ENCODE measurements around the gene TMEM54. TPM values are rescaled to one million over a fixed set of nuclear protein-coding genes. Genes with fewer than 3 reads are reported as not detected.

The TMEM54 gene
- total and polyA plus RNA-seq, 9 of the 15 experiments (the other 6 are each of a cell fraction or from before 2014, with no cell fraction given) = 1.00 to 16.2 (median 8.2) TPM

DNA sequence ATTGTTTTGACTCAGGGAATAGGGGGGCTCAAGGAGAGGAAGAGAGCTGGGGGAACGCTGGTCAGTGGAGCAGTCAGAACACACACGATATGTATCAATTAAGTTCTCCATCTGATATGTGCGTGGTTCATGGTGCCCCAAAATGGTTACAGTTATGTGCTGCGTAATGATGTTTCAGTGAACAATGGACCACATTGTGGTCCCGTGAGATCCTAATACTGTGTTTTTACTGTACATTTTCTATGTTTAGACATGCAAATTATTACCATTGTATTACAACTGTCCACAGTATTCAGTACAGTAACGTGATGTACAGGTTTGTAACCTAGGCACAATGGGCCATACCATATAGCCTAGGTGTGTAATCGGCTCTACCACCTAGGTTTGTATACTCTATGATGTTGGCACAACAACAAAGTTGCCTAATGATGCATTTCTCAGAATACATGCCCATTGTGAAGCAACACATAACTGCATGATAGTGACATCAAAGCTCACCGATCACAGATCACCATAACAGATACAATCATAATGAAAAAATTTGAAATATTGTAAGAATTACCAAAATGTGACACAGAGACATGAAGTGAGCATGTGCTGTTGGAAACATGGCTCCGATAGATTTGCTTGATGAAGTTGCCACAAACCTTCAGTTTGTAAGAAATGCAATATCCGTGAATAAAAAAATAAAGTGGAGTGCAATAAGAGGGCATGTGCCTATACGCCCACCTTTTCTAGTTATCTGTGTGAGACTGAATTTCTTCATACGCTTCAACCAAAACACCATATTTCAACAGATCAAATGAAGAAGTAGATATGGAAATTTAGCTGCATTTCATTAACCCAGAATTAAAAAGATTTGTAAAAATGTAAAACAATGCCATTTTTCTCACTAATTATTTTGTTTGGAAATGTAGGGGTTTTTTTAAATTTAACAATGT is 14.8 kb upstream of the TMEM54 start:
- H3K79me2 ChIP-seq (ENCODE audit: control insufficient read depth, insufficient read depth, low read length) = no peaks in the 10 kb centered on the region
- no peak for ATAC-seq
- FAIRE-seq = no peak
- peaks cover 18 to 30% of the 10 kb centered on the region in 2 experiments for H3K27me3 ChIP-seq (ENCODE audit: control insufficient read depth in 2 of 2, insufficient read depth in 2 of 2, low read length in 2 of 2)
- H3K4me3 ChIP-seq = no peak overlapping the region
- ChIA-PET POLR2A (interaction anchor here (0.6 to 1.0 kb wide), 2 partner anchors 24 to 43 kb away, joined by 3 read pairs; no protein-coding TSS in a partner anchor), CTCF (ENCODE audit: low intra/inter-chr PET ratio) (no interaction called here)
- BruUV-seq (replicated peaks) = no TSS peak
- 22% methylated on average over 12 of the region's 12 CpGs for WGBS (ENCODE audit: insufficient coverage, low coverage, missing lambda C conversion rate)
- H3K36me3 ChIP-seq (ENCODE audit: control insufficient read depth, insufficient read depth, low read length) = no peaks in the 10 kb centered on the region
- H4K20me1 ChIP-seq (replicated peaks; ENCODE audit: control insufficient read depth, insufficient read depth, low read length) = no peaks in the 10 kb centered on the region
- no peak overlapping the region for H3K27ac ChIP-seq (ENCODE audit: extremely low read depth, low read depth, low read length)
- intact Hi-C loops (cut with micrococcal nuclease) = no loop called here
- TF ChIP-seq ZNF551 (CRISPR knock-in tag; IDR thresholded peaks at IDR 0.05) (no peak), TEAD4 (IDR thresholded peaks at IDR 0.05; ENCODE audit: low read length) (no peak), TEAD4 (CRISPR knock-in tag; IDR thresholded peaks at IDR 0.05; ENCODE audit: borderline replicate concordance) (no peak), ETV6 (IDR thresholded peaks at IDR 0.05; ENCODE audit: borderline replicate concordance in 1 of 2, low read depth in 2 of 2, low read length in 1 of 2) (no peak), ETV6 (CRISPR knock-in tag; IDR thresholded peaks at IDR 0.05; ENCODE audit: borderline replicate concordance) (no peak), SMC3 (conservative IDR thresholded peaks at IDR 0.05; ENCODE audit: insufficient read depth, low read depth, low read length) (no peak), GTF2A2 (tag; IDR thresholded peaks at IDR 0.05) (no peak), POLR2B (IDR thresholded peaks at IDR 0.05; ENCODE audit: low read depth, partially characterized antibody) (no peak), EP300 (IDR thresholded peaks at IDR 0.05; ENCODE audit: low read length) (no peak), ZNF274 (IDR thresholded peaks at IDR 0.05; ENCODE audit: borderline replicate concordance, low read depth, low read length) (no peak), CBFA2T3 (IDR thresholded peaks at IDR 0.05) (no peak), MAFK (IDR thresholded peaks at IDR 0.05; ENCODE audit: low read length) (no peak), RFX7 (CRISPR knock-in tag; IDR thresholded peaks at IDR 0.05) (no peak), ZNF12 (CRISPR knock-in tag; IDR thresholded peaks at IDR 0.05) (no peak), RUNX1 (IDR thresholded peaks at IDR 0.05; ENCODE audit: low read depth) (no peak), SMAD4 (CRISPR knock-in tag; conservative IDR thresholded peaks at IDR 0.05) (no peak), PHTF2 (CRISPR knock-in tag; IDR thresholded peaks at IDR 0.05) (no peak), SUPT5H (IDR thresholded peaks at IDR 0.05) (no peak)
- TF ChIP-seq, protein P1, sequence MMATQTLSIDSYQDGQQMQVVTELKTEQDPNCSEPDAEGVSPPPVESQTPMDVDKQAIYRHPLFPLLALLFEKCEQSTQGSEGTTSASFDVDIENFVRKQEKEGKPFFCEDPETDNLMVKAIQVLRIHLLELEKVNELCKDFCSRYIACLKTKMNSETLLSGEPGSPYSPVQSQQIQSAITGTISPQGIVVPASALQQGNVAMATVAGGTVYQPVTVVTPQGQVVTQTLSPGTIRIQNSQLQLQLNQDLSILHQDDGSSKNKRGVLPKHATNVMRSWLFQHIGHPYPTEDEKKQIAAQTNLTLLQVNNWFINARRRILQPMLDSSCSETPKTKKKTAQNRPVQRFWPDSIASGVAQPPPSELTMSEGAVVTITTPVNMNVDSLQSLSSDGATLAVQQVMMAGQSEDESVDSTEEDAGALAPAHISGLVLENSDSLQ (IDR thresholded peaks at IDR 0.05) = no peak
- no peak for DNase-seq (ENCODE audit: extremely low read depth in 1 of 4, low spot score in 3 of 4)
- no peak overlapping the region for H3K4me2 ChIP-seq (ENCODE audit: insufficient read depth, low read length)
- H2AFZ ChIP-seq (ENCODE audit: low read depth, low read length) = no peak overlapping the region
- H3K9ac ChIP-seq (ENCODE audit: insufficient read depth in 1 of 2, low read depth in 2 of 2, low read length in 2 of 2) = no peak overlapping the region
- peaks cover 0 to 17% of the 10 kb centered on the region in 2 experiments; a peak in 3 of 5 replicates for H3K4me1 ChIP-seq (replicated peaks in 1 of 2; ENCODE audit: control insufficient read depth in 2 of 2, insufficient read depth in 2 of 2, low read length in 2 of 2)
- H3K9me3 ChIP-seq (replicated peaks; ENCODE audit: control insufficient read depth, insufficient read depth, low read depth, low read length) = no peaks in the 10 kb centered on the region
- in situ Hi-C loops (cut with MboI) = no loop called here
- no peaks in the 10 kb centered on the region for H3K9me1 ChIP-seq (ENCODE audit: control insufficient read depth, insufficient read depth, low read length)

Measured in K562 (cell line).